ENCODE data around the gene SLC2A8. TPM values are rescaled to one million over a fixed set of nuclear protein-coding genes. Genes with fewer than 3 reads are reported as not detected.

Gene SLC2A8
- total RNA-seq, 1 experiment from 2014 or later = 36.2 TPM

DNA sequence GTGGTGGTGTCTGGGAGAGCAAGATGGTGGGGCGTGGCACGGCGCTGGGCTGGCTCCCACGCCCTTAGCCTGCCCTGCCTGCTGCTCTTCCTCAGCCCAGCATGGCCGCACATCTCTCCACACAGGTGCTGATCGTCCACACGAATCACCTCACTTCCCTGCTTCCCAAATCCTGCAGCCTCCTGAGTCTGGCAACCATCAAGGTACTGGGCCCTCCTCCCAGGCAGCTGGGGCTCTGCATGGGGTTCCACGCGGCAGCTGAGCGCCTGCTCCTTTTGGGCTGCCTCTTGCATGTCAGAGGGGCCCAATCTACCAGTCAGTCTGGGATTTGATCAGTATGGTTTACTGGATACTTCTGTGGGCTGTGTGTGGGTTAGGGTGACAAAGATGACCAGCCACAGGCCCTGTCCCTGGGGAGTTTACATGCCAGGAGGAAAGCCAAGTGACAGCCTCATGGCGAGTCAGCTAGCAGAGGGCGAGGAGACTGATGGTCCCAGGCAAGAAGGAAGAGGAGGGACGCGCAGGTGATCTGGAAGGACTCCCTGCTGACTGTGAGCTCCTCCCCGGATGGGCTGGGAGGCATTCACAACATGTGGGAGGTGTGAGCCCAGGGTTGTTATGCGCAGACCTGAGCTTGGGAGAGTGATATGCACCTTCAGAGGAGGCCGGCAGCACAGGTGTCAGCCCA lies 60.4 kb downstream of the SLC2A8 start:
- DNase-seq (ENCODE audit: low spot score) = no peak

Small RNA genes lying within 50 kb of the gene (small RNA-seq; reads per million reads assigned to genes)
- gene SNORA65 = 31.8 reads per million, percentile 93 among the genes with 10 or more reads in this experiment

Other genes starting within 250 kb of the SLC2A8 start
- 0.56 and 1.3 TPM in 2 replicates for gene GARNL3, start 132.4 kb upstream of the SLC2A8 start, total RNA-seq (2014; rRNA removed; shearing (Covaris generic))
- gene ZNF79, start 27.2 kb downstream of the SLC2A8 start, total RNA-seq (2014; rRNA removed; shearing (Covaris generic)) = 5.6 and 9.3 TPM in 2 replicates
- gene RPL12, start 54.2 kb downstream of the SLC2A8 start, total RNA-seq (2014; rRNA removed; shearing (Covaris generic)) = 1,249 and 1,284 TPM in 2 replicates
- gene LRSAM1, start 54.3 kb downstream of the SLC2A8 start, total RNA-seq (2014; rRNA removed; shearing (Covaris generic)) = 14.9 and 20.6 TPM in 2 replicates
- 6.3 and 8.0 TPM in 2 replicates for gene STXBP1, start 215.1 kb downstream of the SLC2A8 start, total RNA-seq (2014; rRNA removed; shearing (Covaris generic))